SU-DHL-6 (cell line): ENCODE results near the gene MRPL44.

Experiments used
- H2AFZ ChIP-seq: fragments of 200-600 bp; sonication (generic); 2 replicates; pipeline ENCODE4 v1.6.1; 2014; ENCODE audit warnings: low read depth, mild to moderate bottlenecking, moderate library complexity, mixed read lengths, antibody characterized with exemption, low read length; ENCODE audit not compliant: severe bottlenecking
- H3F3A ChIP-seq: fragments of 200-600 bp; shearing (Covaris generic); 2 replicates; pipeline ENCODE4 v1.6.0; 2016; ENCODE audit warnings: antibody characterized with exemption, mild to moderate bottlenecking; ENCODE audit not compliant: insufficient read depth
- H3K27ac ChIP-seq: fragments of 200-600 bp; sonication (generic); 2 replicates; pipeline ENCODE4 v1.5.1; 2016; ENCODE audit warnings: low read depth, mild to moderate bottlenecking, low read length, moderate library complexity, mixed read lengths
- H3K27me3 ChIP-seq: fragments of 200-600 bp; sonication (generic), shearing (Covaris generic); 2 replicates; pipeline ENCODE4 v1.6.0; 2014; ENCODE audit warnings: mild to moderate bottlenecking, low read length
- H3K36me3 ChIP-seq: fragments of 200-600 bp; sonication (generic); 2 replicates; pipeline ENCODE4 v1.6.1; 2014; ENCODE audit warnings: mild to moderate bottlenecking, low read length, mixed read lengths
- H3K4me2 ChIP-seq: fragments of 300-600, 200-600 bp; shearing (Covaris generic), sonication (generic); 2 replicates; pipeline ENCODE4 v1.6.0; 2014; ENCODE audit warnings: low read length, low read depth, mild to moderate bottlenecking; ENCODE audit not compliant: poor library complexity, severe bottlenecking
- H3K4me3 ChIP-seq: fragments of 200-600 bp; sonication (generic); 2 replicates; pipeline ENCODE4 v1.5.1; 2014; ENCODE audit warnings: antibody characterized with exemption, low read length, mild to moderate bottlenecking, mixed read lengths; ENCODE audit not compliant: insufficient read depth, poor library complexity, severe bottlenecking
- H3K79me2 ChIP-seq: fragments of 200-600 bp; sonication (generic); 2 replicates; pipeline ENCODE4 v1.6.1; 2014; ENCODE audit warnings: mild to moderate bottlenecking, low read length, moderate library complexity; ENCODE audit not compliant: insufficient read depth
- H3K9ac ChIP-seq: fragments of 200-600 bp; sonication (generic); 2 replicates; pipeline ENCODE4 v1.7.0; 2014; ENCODE audit warnings: mild to moderate bottlenecking, low read length
- H3K9me2 ChIP-seq: fragments of 200-600 bp; sonication (generic); replicated peaks from 2 replicates; pipeline ENCODE4 v1.6.1; 2014; ENCODE audit warnings: low read length; ENCODE audit not compliant: insufficient read depth
- H3K9me3 ChIP-seq: fragments of 200-600 bp; sonication (generic); 2 replicates; pipeline ENCODE4 v1.6.1; 2014; ENCODE audit warnings: low read length, mixed read lengths; ENCODE audit not compliant: insufficient read depth
- H4K20me1 ChIP-seq: fragments of 200-600 bp; sonication (generic); 2 replicates; pipeline ENCODE4 v1.6.1; 2014; ENCODE audit warnings: low read depth, mild to moderate bottlenecking, antibody characterized with exemption, low read length, moderate library complexity, mixed read lengths
- EZH2phosphoT487 ChIP-seq: fragments of 200-600 bp; sonication (generic), shearing (Covaris generic); conservative IDR thresholded peaks from 2 replicates; pipeline ENCODE4 v1.6.1; 2018; ENCODE audit warnings: mild to moderate bottlenecking, antibody characterized with exemption, low read length, moderate library complexity, mixed read lengths
- TF ChIP-seq, protein P1 (sequence below): fragments of 200-600 bp; sonication (generic); IDR thresholded peaks from one replicate; pipeline ENCODE4 v1.5.1; 2017; ENCODE audit warnings: antibody characterized with exemption, mild to moderate bottlenecking, low read length, moderate library complexity; ENCODE audit not compliant: insufficient read depth, poor library complexity, severe bottlenecking

MRPL44 gene

GRCh38 chr2:223943561-223944008, 13.7 kb upstream of the MRPL44 start:
- H4K20me1 ChIP-seq = no peaks in the 10 kb centered on the region
- no peaks in the 10 kb centered on the region for H3F3A ChIP-seq
- H3K4me3 ChIP-seq = no peak overlapping the region
- H2AFZ ChIP-seq = no peak overlapping the region
- H3K4me2 ChIP-seq = peak overlapping the region; percentile 73
- no peaks in the 10 kb centered on the region for H3K79me2 ChIP-seq
- no peaks in the 10 kb centered on the region for H3K36me3 ChIP-seq
- no peaks in the 10 kb centered on the region for H3K27me3 ChIP-seq
- TF ChIP-seq, protein P1, sequence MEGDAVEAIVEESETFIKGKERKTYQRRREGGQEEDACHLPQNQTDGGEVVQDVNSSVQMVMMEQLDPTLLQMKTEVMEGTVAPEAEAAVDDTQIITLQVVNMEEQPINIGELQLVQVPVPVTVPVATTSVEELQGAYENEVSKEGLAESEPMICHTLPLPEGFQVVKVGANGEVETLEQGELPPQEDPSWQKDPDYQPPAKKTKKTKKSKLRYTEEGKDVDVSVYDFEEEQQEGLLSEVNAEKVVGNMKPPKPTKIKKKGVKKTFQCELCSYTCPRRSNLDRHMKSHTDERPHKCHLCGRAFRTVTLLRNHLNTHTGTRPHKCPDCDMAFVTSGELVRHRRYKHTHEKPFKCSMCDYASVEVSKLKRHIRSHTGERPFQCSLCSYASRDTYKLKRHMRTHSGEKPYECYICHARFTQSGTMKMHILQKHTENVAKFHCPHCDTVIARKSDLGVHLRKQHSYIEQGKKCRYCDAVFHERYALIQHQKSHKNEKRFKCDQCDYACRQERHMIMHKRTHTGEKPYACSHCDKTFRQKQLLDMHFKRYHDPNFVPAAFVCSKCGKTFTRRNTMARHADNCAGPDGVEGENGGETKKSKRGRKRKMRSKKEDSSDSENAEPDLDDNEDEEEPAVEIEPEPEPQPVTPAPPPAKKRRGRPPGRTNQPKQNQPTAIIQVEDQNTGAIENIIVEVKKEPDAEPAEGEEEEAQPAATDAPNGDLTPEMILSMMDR = no peak
- TF ChIP-seq EZH2phosphoT487 = no peak
- H3K9ac ChIP-seq = no peak overlapping the region
- H3K9me2 ChIP-seq = no peaks in the 10 kb centered on the region
- H3K9me3 ChIP-seq = no peaks in the 10 kb centered on the region
- no peak overlapping the region for H3K27ac ChIP-seq

- no peak for TF ChIP-seq EZH2phosphoT487
- Histone ChIP-seq H3K36me3 (no peaks in the 10 kb centered on the region), H3K79me2 (no peaks in the 10 kb centered on the region), H3K9ac (peak overlapping the region; percentile 70), H2AFZ (peak overlapping the region; percentile 95), H3K4me3 (peak overlapping the region; percentile 80), H3K9me3 (no peaks in the 10 kb centered on the region), H3K27ac (no peak overlapping the region), H3K4me2 (peak overlapping the region; percentile 73), H3F3A (no peaks in the 10 kb centered on the region), H3K27me3 (no peaks in the 10 kb centered on the region), H4K20me1 (no peaks in the 10 kb centered on the region), H3K9me2 (no peaks in the 10 kb centered on the region)
Observed at GRCh38 chr2:223944166-223944702, 13.0 kb upstream of the MRPL44 start.

DNA sequence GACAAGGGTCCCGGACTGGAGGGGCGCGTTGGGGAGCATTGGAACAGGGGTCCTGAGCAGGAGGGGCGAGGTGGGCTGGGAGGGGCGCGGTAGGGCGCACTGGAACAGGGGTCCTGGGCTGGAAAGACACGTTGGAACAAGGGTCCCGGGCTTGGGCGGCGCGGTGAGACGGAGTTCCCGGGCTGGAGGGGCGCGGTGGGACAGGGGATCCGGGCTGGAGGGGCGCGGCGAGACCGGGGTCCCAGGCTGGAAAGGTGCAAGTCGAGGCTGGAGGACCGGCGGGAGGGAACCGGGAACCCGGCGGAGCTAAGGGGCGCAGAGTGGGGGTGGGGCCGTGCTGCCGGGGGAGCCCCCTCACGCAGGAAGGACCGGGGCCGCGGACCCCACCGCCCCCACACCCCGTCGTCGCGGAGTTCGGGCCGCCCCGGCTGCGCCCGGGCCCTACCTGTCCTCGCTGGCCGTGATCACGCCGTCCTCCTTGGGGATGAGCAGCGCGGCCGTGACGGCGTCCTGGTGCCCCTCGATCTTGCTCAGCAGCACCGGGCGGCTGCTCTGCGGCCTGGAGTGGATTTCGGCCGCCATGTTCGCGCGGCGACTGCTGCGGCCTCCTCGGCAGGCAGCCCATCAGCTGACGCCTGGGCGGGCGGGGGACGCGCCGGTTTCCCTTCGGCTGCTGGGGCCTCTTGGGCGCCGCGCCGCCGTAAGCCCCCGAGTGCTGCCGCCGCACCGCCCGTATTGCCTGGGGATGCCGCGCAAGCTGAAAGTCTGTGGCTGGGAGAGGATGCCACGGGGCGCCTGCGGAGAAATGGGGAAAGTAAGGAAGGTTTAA, 12.3 kb upstream of the MRPL44 start, which contains the start of gene WDFY1:
TSS of gene WDFY1 (minus strand) at position 633 of the 829 bp plus-strand sequence. CDS start at position 582, 51 bp downstream.
- Histone ChIP-seq H3K27ac (no peak within 1 kb of the TSS), H3K9me2 (no peaks in the 10 kb centered on the region), H3F3A (no peaks in the 10 kb centered on the region), H3K36me3 (no peaks in the 10 kb centered on the region), H2AFZ (peak within 1 kb of the TSS; percentile 95), H3K4me2 (peak within 1 kb of the TSS; percentile 73), H3K9ac (peak within 1 kb of the TSS; percentile 70), H3K27me3 (no peaks in the 10 kb centered on the region), H3K79me2 (no peaks in the 10 kb centered on the region), H3K4me3 (peak within 1 kb of the TSS; percentile 80), H4K20me1 (no peaks in the 10 kb centered on the region), H3K9me3 (no peaks in the 10 kb centered on the region)
- TF ChIP-seq EZH2phosphoT487 = no peak
- TF ChIP-seq, protein P1 = no peak

- H3K36me3 ChIP-seq = no peaks in the 10 kb centered on the region
- peak overlapping the region; percentile 70 for H3K9ac ChIP-seq
- no peaks in the 10 kb centered on the region for H3K9me2 ChIP-seq
- peak overlapping the region; percentile 73 for H3K4me2 ChIP-seq
- TF ChIP-seq EZH2phosphoT487 = no peak
- TF ChIP-seq, protein P1 = no peak
- peak overlapping the region; percentile 10 for H2AFZ ChIP-seq
- H4K20me1 ChIP-seq = no peaks in the 10 kb centered on the region
- H3K4me3 ChIP-seq = peak overlapping the region; percentile 80
- no peaks in the 10 kb centered on the region for H3K9me3 ChIP-seq
- no peaks in the 10 kb centered on the region for H3F3A ChIP-seq
- no peaks in the 10 kb centered on the region for H3K79me2 ChIP-seq
- H3K27me3 ChIP-seq = no peaks in the 10 kb centered on the region
- H3K27ac ChIP-seq = no peak overlapping the region
Observed at GRCh38 chr2:223945755-223946154, 11.5 kb upstream of the MRPL44 start.
